GM18526 (cell line): ENCODE measurements around the gene PARVB.

Experiments
- POLR2A ChIP-seq: IDR thresholded peaks from 3 replicates; pipeline ENCODE4 v1.6.1; 2011; ENCODE audit not compliant: insufficient read length; ENCODE audit errors: extremely low read depth

PARVB gene

GRCh38 chr22:44185237-44186120 lies 161.4 kb downstream of the PARVB start:
- no peak for TF ChIP-seq POLR2A

GRCh38 chr22:44186121-44186510 lies 162.0 kb downstream of the PARVB start:
- TF ChIP-seq POLR2A = no peak

- no peak for TF ChIP-seq POLR2A
Observed at GRCh38 chr22:44186737-44187136, 162.6 kb downstream of the PARVB start.

- TF ChIP-seq POLR2A = no peak
Observed at GRCh38 chr22:44187652-44188230, 163.6 kb downstream of the PARVB start.

- TF ChIP-seq POLR2A = no peak
Observed at GRCh38 chr22:44188316-44188715, 164.2 kb downstream of the PARVB start.

GRCh38 chr22:44188986-44189630 lies 165.0 kb downstream of the PARVB start:
- no peak for TF ChIP-seq POLR2A

- no peak for TF ChIP-seq POLR2A
Observed at GRCh38 chr22:44190381-44190976, 166.4 kb downstream of the PARVB start.

GRCh38 chr22:44191036-44191454 lies 166.9 kb downstream of the PARVB start:
- no peak for TF ChIP-seq POLR2A

GRCh38 chr22:44192098-44192815 lies 168.2 kb downstream of the PARVB start:
- TF ChIP-seq POLR2A = no peak

- TF ChIP-seq POLR2A = no peak
Observed at GRCh38 chr22:44192816-44193534, 168.9 kb downstream of the PARVB start.

- no peak for TF ChIP-seq POLR2A
Observed at GRCh38 chr22:44193535-44193891, 169.4 kb downstream of the PARVB start.

- TF ChIP-seq POLR2A = no peak
Observed at GRCh38 chr22:44194569-44194968, 170.5 kb downstream of the PARVB start.

- no peak for TF ChIP-seq POLR2A
Observed at GRCh38 chr22:44195189-44195871, 171.2 kb downstream of the PARVB start.

- no peak for TF ChIP-seq POLR2A
Observed at GRCh38 chr22:44196241-44196640, 172.1 kb downstream of the PARVB start.

- no peak for TF ChIP-seq POLR2A
Observed at GRCh38 chr22:44196731-44197131, 172.6 kb downstream of the PARVB start.
